Activated T-helper 2 cell treated with anti-CD3 and anti-CD28 coated beads, Interferon-gamma antibody, Interleukin-2, Interleukin-4, amounts not matched to agents 10 μg/mL and 5 μg/mL and 100 μg/mL, durations not matched to agents 14 hours and 24 hours and 36 hours (primary cell): Measurements from ENCODE around the gene CTXN3. TPM values are rescaled to one million over a fixed set of nuclear protein-coding genes. Genes with fewer than 3 reads are reported as not detected.
"Not testable (repeated sequence)": the region's sequence is repeated elsewhere in the genome, so short reads cannot be mapped to it uniquely, and the experiment has no call there.

Source experiments
- DNase-seq: peaks from one replicate; pipeline ENCODE4 v3.0.0; 2021; ENCODE audit warnings: low spot score
- H3K27ac Mint-ChIP-seq: one replicate; pipeline ENCODE4 v1.8.0; 2021; ENCODE audit warnings: mixed read lengths
- H3K27me3 Mint-ChIP-seq: one replicate; pipeline ENCODE4 v1.8.0; 2021; ENCODE audit warnings: low read depth, mixed read lengths
- H3K36me3 Mint-ChIP-seq: one replicate; pipeline ENCODE4 v1.8.0; 2021; ENCODE audit warnings: low read depth, mixed read lengths
- H3K4me1 Mint-ChIP-seq: one replicate; pipeline ENCODE4 v1.8.0; 2021; ENCODE audit warnings: low read depth, mixed read lengths
- H3K4me3 Mint-ChIP-seq: one replicate; pipeline ENCODE4 v1.8.0; 2021; ENCODE audit warnings: low read depth, mild to moderate bottlenecking, moderate library complexity, mixed read lengths
- H3K9me3 Mint-ChIP-seq: one replicate; pipeline ENCODE4 v1.8.0; 2021; ENCODE audit warnings: mixed read lengths
- intact Hi-C: fragments of 100-400 bp; cut with micrococcal nuclease; formaldehyde crosslinking; loops from one replicate; pipeline ENCODE4 v1.15.1; 2023
- total RNA-seq: library from RNA; stranded (reverse); gene quantifications from 2 replicates; pipeline ENCODE4 v1.2.3, GENCODE V29; 2022

CTXN3 gene
- total RNA-seq, 1 donor from 2014 or later: not detected

DNA sequence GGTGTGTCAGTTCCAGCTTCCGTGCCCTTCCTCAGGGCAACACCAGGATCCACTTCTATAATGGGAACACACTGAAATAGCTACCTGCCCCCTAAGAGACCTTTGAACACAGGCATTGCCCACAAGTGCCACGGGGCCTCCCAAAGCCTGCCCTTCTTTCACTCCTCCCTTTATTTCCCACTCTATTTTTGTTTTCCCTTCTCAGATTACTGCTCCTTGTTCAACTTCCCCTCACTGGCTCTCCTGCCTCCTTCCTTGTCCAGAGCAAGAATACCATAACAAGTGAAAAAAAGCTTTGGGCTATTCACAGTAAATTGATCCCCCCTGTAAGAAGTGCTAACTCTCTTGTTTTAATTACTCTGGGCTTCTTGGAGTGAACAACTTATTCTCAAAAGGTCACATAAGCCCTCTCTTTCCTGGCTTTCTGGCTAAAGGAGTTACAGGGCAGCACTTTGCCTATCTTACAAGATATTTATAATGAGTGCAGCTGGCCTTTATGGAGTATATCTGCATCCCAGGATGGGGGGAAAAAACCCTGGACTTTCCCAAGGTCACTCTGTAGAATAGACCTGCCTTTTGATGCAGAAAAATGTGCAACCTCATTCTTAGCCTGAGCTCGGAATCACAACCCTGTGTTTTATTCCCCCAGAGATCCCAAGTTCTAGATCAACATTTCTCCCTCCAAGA is 11.3 kb downstream of the CTXN3 start:
- Mint-ChIP-seq H3K4me3 (no peak overlapping the region), H3K4me1 (no peaks in the 10 kb centered on the region), H3K27ac (no peak overlapping the region), H3K9me3 (no peaks in the 10 kb centered on the region), H3K27me3 (no peaks in the 10 kb centered on the region), H3K36me3 (no peaks in the 10 kb centered on the region)
- DNase-seq: no peak
- intact Hi-C loops: no loop called here

DNA sequence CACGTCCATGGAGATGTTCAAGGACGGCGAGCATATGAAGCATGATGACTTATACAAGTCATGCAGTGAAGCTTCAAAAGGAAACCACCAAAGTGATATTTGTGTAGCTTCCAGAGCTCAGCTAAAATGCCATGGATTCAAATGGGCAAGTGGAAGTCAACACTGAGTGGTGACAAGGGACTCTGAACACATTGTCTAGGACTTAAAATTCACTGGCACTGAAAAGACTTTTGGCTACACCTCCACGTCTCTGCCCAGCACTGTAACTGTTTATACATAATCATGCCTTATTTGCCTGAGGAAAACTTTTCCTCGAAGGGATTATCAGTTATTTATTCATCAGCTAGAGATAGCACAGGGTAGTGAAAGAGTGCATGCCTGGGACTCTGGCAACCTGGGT is 15.2 kb downstream of the CTXN3 start:
- H3K27me3 Mint-ChIP-seq: no peaks in the 10 kb centered on the region
- H3K36me3 Mint-ChIP-seq: no peaks in the 10 kb centered on the region
- no peak for DNase-seq
- H3K9me3 Mint-ChIP-seq: no peaks in the 10 kb centered on the region
- intact Hi-C loops: no loop called here
- no peak overlapping the region for H3K27ac Mint-ChIP-seq
- H3K4me3 Mint-ChIP-seq: no peak overlapping the region
- H3K4me1 Mint-ChIP-seq: no peaks in the 10 kb centered on the region

DNA sequence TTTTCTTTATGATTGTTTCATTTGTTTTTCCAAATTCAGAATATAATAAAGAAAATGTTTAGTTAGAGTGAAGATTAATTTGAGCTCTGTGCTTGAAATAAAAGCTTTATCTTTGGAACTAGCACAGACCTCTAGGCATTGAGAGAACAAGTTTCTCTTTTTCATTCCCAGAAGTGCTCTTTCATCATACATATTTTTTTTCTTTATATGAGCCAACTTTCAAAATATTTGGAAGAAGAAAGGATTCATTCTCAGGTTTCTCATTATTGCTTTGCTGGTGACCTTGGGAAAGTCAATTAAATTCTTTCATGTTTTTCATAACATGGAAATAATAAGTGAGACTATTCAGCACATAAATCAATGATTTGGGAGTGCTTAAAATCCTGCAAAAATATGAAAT is 16.8 kb downstream of the CTXN3 start:
- no peak overlapping the region for H3K27ac Mint-ChIP-seq

DNA sequence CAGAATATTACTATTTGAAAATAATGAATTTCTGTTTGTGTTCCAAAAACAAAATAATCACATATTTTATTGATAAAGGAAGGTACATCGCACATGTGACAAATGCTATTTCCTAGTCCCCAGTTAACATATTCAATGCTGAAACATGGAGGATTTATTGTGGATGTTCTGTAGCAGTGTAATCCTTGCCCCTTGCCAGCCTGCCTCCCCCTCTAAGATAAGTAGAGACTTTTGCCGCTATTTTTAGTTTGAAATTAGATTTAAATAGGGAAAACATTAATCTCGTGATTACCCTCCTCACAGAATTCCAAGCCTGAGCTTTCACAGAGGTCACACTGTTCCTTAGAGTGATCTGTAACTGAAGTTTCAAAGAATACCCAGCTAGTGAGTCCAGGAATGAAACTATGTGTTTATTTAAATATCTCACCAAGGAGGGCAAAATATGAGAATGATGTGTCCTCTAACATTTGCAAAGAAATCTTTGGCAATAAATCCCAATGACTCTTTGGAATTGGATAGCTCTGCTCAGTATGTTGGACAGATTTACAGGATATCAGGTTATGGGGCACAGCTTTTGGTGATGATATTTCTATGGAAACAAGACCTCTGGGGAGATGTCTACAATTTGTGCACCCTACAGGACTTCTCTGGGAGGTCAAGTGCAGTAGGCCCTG is 17.3 kb downstream of the CTXN3 start:
- Mint-ChIP-seq H3K4me3 (no peak overlapping the region), H3K27me3 (peaks cover 4% of the 10 kb centered on the region), H3K9me3 (no peaks in the 10 kb centered on the region), H3K36me3 (no peaks in the 10 kb centered on the region), H3K4me1 (no peaks in the 10 kb centered on the region), H3K27ac (no peak overlapping the region)
- intact Hi-C loops: no loop called here
- DNase-seq: no peak

More for the DNA sequence above, 16.8 kb downstream of the CTXN3 start:
- H3K4me3 Mint-ChIP-seq: no peak overlapping the region
- no peaks in the 10 kb centered on the region for H3K36me3 Mint-ChIP-seq
- H3K4me1 Mint-ChIP-seq: no peaks in the 10 kb centered on the region
- no peak for DNase-seq
- H3K27me3 Mint-ChIP-seq: peaks cover 3% of the 10 kb centered on the region
- intact Hi-C loops: no loop called here
- no peaks in the 10 kb centered on the region for H3K9me3 Mint-ChIP-seq

DNA sequence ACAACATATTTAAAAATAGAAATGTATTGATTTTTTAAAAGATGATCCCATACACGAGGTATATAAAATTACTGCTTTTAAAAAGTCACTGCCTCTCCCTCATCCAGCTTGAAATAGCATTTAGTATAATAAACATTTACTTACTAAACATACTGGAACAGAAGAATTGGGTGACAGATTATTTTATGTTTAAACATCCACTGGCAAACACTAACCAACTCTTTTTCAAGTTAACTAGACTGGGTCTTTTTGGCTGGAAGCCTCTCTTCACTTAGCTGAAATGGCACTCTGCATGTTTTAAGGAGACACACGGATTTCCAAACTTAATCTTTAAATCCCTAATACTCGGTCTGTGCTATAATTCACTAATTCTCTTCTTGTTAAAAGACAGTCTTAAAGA is 19.0 kb downstream of the CTXN3 start:
- Mint-ChIP-seq H3K9me3 (no peaks in the 10 kb centered on the region), H3K4me3 (no peak overlapping the region), H3K27me3 (peaks cover 4% of the 10 kb centered on the region), H3K4me1 (no peaks in the 10 kb centered on the region), H3K36me3 (no peaks in the 10 kb centered on the region), H3K27ac (no peak overlapping the region)
- intact Hi-C loops: no loop called here
- no peak for DNase-seq

DNA sequence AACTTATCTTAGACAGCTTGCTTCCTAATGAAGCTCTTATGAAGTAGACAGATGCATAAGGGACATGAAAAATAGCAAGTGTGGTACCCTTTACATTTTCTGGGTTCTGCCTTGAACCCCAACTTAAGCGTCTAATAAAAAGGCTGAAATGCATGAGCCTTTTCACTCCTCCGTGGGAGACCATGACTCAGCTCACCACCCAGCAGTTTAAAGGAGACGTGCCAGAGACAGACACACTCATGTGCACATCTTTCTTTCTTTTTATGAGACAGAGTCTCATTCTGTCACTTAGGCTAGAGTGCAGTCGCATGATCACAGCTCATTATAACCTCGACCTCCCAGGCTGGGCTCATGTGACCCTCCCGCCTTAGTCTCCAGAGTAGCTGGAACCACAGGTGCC is 22.3 kb downstream of the CTXN3 start:
- no peak for DNase-seq
- intact Hi-C loops: no loop called here
- no peaks in the 10 kb centered on the region for H3K9me3 Mint-ChIP-seq
- no peaks in the 10 kb centered on the region for H3K4me1 Mint-ChIP-seq
- no peak overlapping the region for H3K27ac Mint-ChIP-seq
- no peaks in the 10 kb centered on the region for H3K36me3 Mint-ChIP-seq
- peaks cover 4% of the 10 kb centered on the region for H3K27me3 Mint-ChIP-seq
- H3K4me3 Mint-ChIP-seq: no peak overlapping the region

DNA sequence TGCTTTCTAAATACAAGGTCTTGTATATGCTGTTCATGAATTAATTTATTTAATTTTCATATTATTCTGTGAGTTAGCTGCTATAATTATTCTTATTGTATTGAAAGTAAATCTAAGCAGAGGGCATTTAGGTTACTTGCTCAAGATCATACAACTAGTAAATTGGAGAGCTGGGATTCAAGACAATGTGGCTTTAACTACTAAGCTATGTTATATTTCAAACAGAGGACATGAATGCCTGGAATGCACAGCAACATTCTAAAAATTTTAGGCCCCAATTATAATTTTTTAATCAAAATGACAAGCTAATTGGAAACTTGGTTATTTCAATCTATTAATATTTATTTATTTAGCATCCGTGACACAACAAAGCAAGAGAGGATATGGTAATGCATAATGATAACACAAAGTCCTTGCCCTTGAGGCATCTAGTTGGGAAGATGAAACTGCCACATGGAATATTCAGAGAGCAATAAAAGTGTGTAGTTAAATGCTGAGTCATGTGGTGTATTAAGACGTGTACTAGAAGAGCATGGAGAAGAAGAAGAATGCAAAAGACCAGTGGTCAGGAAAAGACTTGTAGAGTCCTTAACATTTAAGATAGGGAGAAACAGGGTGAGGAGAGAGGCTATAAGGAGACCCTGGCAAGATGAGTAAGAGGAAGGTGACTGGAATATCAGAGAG is 24.4 kb downstream of the CTXN3 start:
- H3K27me3 Mint-ChIP-seq: peaks cover 4% of the 10 kb centered on the region
- no peak for DNase-seq
- no peak overlapping the region for H3K4me3 Mint-ChIP-seq
- no peak overlapping the region for H3K27ac Mint-ChIP-seq
- no peaks in the 10 kb centered on the region for H3K36me3 Mint-ChIP-seq
- intact Hi-C loops: no loop called here
- no peaks in the 10 kb centered on the region for H3K4me1 Mint-ChIP-seq
- H3K9me3 Mint-ChIP-seq: no peaks in the 10 kb centered on the region

DNA sequence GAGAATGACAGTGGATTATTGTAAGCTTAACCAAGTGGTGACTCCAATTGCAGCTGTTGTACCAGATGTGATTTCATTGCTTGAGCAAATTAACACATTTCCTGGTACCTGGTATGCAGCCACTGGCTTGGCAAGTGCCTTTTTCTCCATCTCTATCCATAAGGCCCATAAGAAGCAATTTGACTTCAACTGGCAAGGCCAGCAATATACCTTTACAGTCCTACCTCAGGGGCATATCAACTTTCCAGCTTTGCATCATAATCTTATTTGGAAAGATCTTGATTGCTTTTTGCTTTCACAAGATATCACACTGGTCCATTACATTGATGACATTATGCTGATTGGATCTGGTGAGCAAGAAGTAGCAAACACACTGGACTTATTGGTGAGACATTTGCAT is 28.1 kb downstream of the CTXN3 start:
- H3K27ac Mint-ChIP-seq, H3K27me3 Mint-ChIP-seq, DNase-seq, intact Hi-C loops, H3K4me3 Mint-ChIP-seq, H3K4me1 Mint-ChIP-seq, H3K9me3 Mint-ChIP-seq, H3K36me3 Mint-ChIP-seq: not testable (repeated sequence)

DNA sequence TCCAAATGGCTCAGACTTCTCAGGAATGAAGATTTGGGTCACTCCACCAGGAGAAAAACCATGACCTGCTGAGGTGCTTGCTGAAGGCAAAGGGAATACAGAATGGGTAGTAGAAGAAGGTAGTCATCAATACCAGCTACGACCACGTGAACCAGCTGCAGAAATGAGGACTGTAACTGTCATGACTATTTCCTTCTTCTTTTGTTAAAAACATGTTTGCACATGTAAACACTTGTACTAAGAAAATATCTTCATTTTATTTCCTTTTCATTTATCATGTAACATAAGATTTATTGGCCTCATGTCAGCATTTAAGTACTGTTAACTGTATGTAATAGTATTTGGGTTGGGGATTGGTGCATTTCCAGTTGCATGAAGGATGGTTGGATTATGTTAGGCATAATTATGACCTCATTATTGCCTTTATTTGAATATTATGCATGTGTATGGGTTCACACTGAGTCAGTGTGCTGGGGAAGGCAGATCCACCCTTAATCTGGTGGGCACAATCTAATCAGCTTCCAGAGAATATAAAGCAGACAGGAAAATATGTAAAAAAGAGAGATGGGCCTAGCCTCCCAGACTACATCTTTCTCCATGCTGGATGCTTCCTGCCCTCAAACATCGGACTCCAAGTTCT is 30.9 kb downstream of the CTXN3 start:
- H3K4me3 Mint-ChIP-seq, H3K27me3 Mint-ChIP-seq, H3K36me3 Mint-ChIP-seq, H3K4me1 Mint-ChIP-seq, H3K9me3 Mint-ChIP-seq, DNase-seq, H3K27ac Mint-ChIP-seq, intact Hi-C loops: not testable (repeated sequence)

DNA sequence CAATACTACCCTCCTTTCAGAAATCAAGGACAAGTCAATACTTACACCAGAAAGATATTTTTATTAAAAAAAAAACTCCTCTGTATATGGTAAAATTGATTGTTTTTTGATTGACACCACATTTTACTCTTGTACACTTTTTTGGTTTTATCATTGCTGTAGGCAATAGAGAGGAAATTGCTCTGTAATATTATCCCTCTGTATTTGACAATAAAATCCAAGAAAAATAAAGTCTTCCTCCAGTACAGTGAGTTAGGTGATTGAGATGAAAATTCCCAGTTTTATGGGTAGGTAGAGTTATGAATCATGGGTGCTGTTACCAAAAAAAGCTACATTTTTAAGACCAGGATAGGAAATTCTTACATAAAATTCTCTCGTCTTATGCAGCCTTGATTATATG is 31.7 kb downstream of the CTXN3 start:
- H3K27me3 Mint-ChIP-seq: no peaks in the 10 kb centered on the region

DNA sequence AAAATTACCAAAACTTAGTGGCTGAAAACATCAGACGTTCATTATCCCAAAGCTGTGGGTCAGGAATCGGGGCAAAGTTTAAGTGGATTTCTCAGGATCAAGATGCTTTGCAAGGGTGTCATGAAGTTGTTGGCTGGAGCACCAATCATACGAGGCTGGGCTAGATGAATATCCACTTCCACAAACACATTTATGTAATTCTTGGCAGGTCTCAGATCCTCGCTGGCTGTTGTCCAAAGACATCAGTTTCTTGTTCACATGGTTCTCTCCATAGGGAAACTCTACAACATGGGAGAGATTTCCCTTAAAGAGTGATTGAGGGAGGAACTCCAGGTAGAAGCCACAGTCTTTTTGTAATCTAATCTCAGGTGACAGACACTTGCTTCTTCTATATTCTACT is 34.1 kb downstream of the CTXN3 start:
- no peak overlapping the region for H3K27ac Mint-ChIP-seq
- H3K36me3 Mint-ChIP-seq: no peaks in the 10 kb centered on the region
- H3K9me3 Mint-ChIP-seq: no peaks in the 10 kb centered on the region
- no peaks in the 10 kb centered on the region for H3K27me3 Mint-ChIP-seq
- intact Hi-C loops: no loop called here
- H3K4me1 Mint-ChIP-seq: no peaks in the 10 kb centered on the region
- DNase-seq: no peak
- no peak overlapping the region for H3K4me3 Mint-ChIP-seq

More for the DNA sequence above, 31.7 kb downstream of the CTXN3 start:
- no peak overlapping the region for H3K27ac Mint-ChIP-seq
- no peak overlapping the region for H3K4me3 Mint-ChIP-seq
- intact Hi-C loops: no loop called here
- no peak for DNase-seq
- no peaks in the 10 kb centered on the region for H3K36me3 Mint-ChIP-seq
- H3K9me3 Mint-ChIP-seq: no peaks in the 10 kb centered on the region
- H3K4me1 Mint-ChIP-seq: no peaks in the 10 kb centered on the region

DNA sequence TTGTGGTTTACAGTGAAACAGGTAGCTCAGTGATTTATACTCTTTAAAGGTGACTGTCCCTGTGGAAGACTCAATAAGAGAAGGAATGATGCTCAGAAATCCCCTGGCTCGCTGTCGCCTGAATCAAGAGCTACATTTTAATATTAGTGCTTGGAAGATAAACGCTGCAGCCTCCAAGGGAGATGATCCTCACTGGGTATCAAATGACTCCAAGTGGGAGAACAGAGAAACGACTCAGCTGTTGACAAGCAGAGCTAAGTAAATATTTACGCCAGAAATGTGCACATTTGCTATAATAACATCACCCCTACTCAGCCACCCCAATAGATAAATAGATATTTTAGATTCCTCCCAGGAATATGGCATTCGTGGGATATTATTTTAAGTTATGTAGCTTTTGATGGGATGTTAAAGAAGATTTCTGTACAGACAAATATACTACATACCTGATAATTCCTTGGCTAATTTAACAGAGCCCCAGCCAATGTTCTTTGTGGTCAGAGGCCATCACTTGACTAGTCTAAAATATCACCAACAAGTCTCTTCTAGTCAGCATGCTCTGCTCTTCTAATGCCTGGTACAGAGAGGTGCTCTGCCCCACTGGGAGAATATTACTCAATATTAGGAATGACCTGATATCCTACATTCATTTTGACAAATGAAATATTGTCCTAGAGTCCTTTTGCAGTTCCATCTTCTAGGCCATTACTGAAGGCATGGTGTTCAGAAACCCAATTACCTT is 36.0 kb downstream of the CTXN3 start:
- Mint-ChIP-seq H3K4me3 (no peak overlapping the region), H3K27me3 (no peaks in the 10 kb centered on the region), H3K9me3 (no peaks in the 10 kb centered on the region), H3K36me3 (no peaks in the 10 kb centered on the region), H3K4me1 (no peaks in the 10 kb centered on the region), H3K27ac (no peak overlapping the region)
- intact Hi-C loops: no loop called here
- DNase-seq: no peak
